ENCODE results near the gene ARHGEF28. TPM values are rescaled to one million over a fixed set of nuclear protein-coding genes. Genes with fewer than 3 reads are reported as not detected.

Gene ARHGEF28
- total RNA-seq, 1 experiment from 2014 or later, result 6.1 TPM

DNA sequence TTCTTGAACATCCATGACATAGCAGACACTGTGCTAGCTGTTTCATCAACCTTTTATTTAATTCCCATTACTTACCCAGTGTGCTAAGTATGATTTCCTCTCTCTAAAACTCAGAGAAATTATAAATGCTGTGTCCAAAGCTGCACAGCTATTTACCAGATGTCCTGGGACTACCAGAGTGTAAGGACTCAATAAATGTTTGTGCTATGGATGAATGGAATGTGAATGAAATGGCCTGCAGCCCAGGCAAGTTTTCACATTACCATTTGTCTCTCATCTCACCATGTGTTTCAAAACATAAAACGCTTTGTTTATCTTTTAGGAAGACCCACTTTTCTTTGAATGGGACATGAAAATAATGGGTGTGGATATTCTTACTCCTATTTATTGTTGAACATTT, 96.2 kb downstream of the ARHGEF28 start:
- ChIA-PET RAD21 (ENCODE audit: low non-redundant PET in 1 of 2, low total read pairs in 2 of 2, uncharacterized antibody in 2 of 2, unreplicated experiment in 2 of 2) (no interaction called here), POLR2A (no interaction called here), CTCF (no interaction called here)
- Histone ChIP-seq H3K9ac (ENCODE audit: low read length) (no peak overlapping the region), H3K4me3 (replicated peaks in 1 of 2; ENCODE audit: low read depth in 1 of 2, low read length in 2 of 2) (no peak overlapping the region), H3K9me2 (ENCODE audit: insufficient read depth) (no peaks in the 10 kb centered on the region), H3K79me2 (ENCODE audit: insufficient read depth, low read length) (no peaks in the 10 kb centered on the region), H3K4me2 (ENCODE audit: low read length) (no peak overlapping the region), H3K36me3 (ENCODE audit: control insufficient read depth in 1 of 2, insufficient read depth in 2 of 2, low read length in 2 of 2) (no peaks in the 10 kb centered on the region), H4K20me1 (ENCODE audit: insufficient read depth) (no peaks in the 10 kb centered on the region), H3K27ac (ENCODE audit: low read depth, low read length) (no peak overlapping the region), H3K9me3 (ENCODE audit: control insufficient read depth in 1 of 2, insufficient read depth in 1 of 2, low read depth in 1 of 2, low read length in 2 of 2) (no peaks in the 10 kb centered on the region), H3K4me1 (ENCODE audit: control insufficient read depth in 1 of 2, insufficient read depth in 2 of 2, low read length in 2 of 2) (no peaks in the 10 kb centered on the region), H3K27me3 (ENCODE audit: insufficient read depth, low read length) (no peaks in the 10 kb centered on the region), H2AFZ (ENCODE audit: low read depth, low read length, poor library complexity, severe bottlenecking) (no peak overlapping the region)
- intact Hi-C loops (cut with micrococcal nuclease), result no loop called here
- TF ChIP-seq SRF (IDR thresholded peaks at IDR 0.05; ENCODE audit: low read depth) (no peak), POLR2A (IDR thresholded peaks at IDR 0.05; ENCODE audit: borderline replicate concordance, extremely low read depth, insufficient read depth, insufficient read length) (no peak), CEBPB (IDR thresholded peaks at IDR 0.05; ENCODE audit: low read depth) (no peak), SIN3A (IDR thresholded peaks at IDR 0.05; ENCODE audit: low read depth) (no peak), CBX3 (IDR thresholded peaks at IDR 0.05; ENCODE audit: low read depth) (no peak), ZFX (IDR thresholded peaks at IDR 0.05) (no peak)
- TF ChIP-seq, protein P1, sequence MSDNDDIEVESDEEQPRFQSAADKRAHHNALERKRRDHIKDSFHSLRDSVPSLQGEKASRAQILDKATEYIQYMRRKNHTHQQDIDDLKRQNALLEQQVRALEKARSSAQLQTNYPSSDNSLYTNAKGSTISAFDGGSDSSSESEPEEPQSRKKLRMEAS (IDR thresholded peaks at IDR 0.05), result no peak
- TF ChIP-seq, protein P2, sequence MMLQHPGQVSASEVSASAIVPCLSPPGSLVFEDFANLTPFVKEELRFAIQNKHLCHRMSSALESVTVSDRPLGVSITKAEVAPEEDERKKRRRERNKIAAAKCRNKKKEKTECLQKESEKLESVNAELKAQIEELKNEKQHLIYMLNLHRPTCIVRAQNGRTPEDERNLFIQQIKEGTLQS (IDR thresholded peaks at IDR 0.05), result no peak
- DNase-seq (ENCODE audit: low read depth, low spot score), result no peak
- ATAC-seq, result no peak
- BruUV-seq (replicated peaks), result no TSS peak

DNA sequence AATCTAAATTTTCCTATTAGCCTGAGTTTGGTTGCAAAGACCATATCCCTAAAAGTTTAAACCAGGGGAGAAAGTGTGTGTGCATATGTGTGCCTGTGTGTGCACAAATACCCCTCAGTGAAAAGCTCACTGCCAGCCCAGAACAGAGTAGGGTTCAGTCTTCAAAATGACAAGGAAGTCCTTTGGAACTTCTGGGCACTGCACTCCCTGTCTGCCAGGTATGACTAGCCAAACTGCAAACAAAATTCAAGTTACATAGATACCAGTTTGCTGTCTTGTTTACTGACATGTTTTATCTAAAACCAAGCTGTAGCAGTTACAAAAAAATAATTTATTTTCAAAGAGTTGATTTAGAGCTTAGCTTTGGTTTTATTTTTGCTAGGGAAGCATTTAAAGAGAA, 100.1 kb downstream of the ARHGEF28 start:
- BruUV-seq (replicated peaks), result no TSS peak
- Histone ChIP-seq H3K4me3 (replicated peaks in 1 of 2; ENCODE audit: low read depth in 1 of 2, low read length in 2 of 2) (no peak overlapping the region), H3K27me3 (ENCODE audit: insufficient read depth, low read length) (no peaks in the 10 kb centered on the region), H3K4me1 (ENCODE audit: control insufficient read depth in 1 of 2, insufficient read depth in 2 of 2, low read length in 2 of 2) (no peaks in the 10 kb centered on the region), H3K9me3 (ENCODE audit: control insufficient read depth in 1 of 2, insufficient read depth in 1 of 2, low read depth in 1 of 2, low read length in 2 of 2) (no peaks in the 10 kb centered on the region), H3K9me2 (ENCODE audit: insufficient read depth) (no peaks in the 10 kb centered on the region), H2AFZ (ENCODE audit: low read depth, low read length, poor library complexity, severe bottlenecking) (no peak overlapping the region), H3K4me2 (ENCODE audit: low read length) (no peak overlapping the region), H3K9ac (ENCODE audit: low read length) (no peak overlapping the region), H3K36me3 (ENCODE audit: control insufficient read depth in 1 of 2, insufficient read depth in 2 of 2, low read length in 2 of 2) (no peaks in the 10 kb centered on the region), H3K27ac (ENCODE audit: low read depth, low read length) (no peak overlapping the region), H4K20me1 (ENCODE audit: insufficient read depth) (no peaks in the 10 kb centered on the region), H3K79me2 (ENCODE audit: insufficient read depth, low read length) (no peaks in the 10 kb centered on the region)
- ChIA-PET POLR2A (no interaction called here), CTCF (no interaction called here), RAD21 (ENCODE audit: low non-redundant PET in 1 of 2, low total read pairs in 2 of 2, uncharacterized antibody in 2 of 2, unreplicated experiment in 2 of 2) (interaction anchor here in 1 of 2 experiments (0.7 kb wide), 1 partner anchor 52 kb away, joined by 3 read pairs; no protein-coding TSS in a partner anchor)
- intact Hi-C loops (cut with micrococcal nuclease), result no loop called here
- ATAC-seq (no peak), DNase-seq (ENCODE audit: low read depth, low spot score) (no peak)
- TF ChIP-seq SIN3A (IDR thresholded peaks at IDR 0.05; ENCODE audit: low read depth), result no peak
- no peak for TF ChIP-seq YY1 (IDR thresholded peaks at IDR 0.05; ENCODE audit: extremely low read depth, insufficient replicate concordance, low read depth, low read length)
- TF ChIP-seq ZFX (IDR thresholded peaks at IDR 0.05), result no peak
- TF ChIP-seq FOSL1 (IDR thresholded peaks at IDR 0.05; ENCODE audit: low read depth), result no peak
- TF ChIP-seq EZH2 (IDR thresholded peaks at IDR 0.05), result no peak
- TF ChIP-seq, protein P1 (IDR thresholded peaks at IDR 0.05), result no peak
- TF ChIP-seq JUND (IDR thresholded peaks at IDR 0.05), result no peak
- TF ChIP-seq, protein P3, sequence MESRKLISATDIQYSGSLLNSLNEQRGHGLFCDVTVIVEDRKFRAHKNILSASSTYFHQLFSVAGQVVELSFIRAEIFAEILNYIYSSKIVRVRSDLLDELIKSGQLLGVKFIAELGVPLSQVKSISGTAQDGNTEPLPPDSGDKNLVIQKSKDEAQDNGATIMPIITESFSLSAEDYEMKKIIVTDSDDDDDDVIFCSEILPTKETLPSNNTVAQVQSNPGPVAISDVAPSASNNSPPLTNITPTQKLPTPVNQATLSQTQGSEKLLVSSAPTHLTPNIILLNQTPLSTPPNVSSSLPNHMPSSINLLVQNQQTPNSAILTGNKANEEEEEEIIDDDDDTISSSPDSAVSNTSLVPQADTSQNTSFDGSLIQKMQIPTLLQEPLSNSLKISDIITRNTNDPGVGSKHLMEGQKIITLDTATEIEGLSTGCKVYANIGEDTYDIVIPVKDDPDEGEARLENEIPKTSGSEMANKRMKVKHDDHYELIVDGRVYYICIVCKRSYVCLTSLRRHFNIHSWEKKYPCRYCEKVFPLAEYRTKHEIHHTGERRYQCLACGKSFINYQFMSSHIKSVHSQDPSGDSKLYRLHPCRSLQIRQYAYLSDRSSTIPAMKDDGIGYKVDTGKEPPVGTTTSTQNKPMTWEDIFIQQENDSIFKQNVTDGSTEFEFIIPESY (IDR thresholded peaks at IDR 0.05; ENCODE audit: extremely low read depth, insufficient replicate concordance, low read length), result no peak
